DND-41 (cell line): ENCODE data around the gene GDI2.
"Not testable (repeated sequence)": the region's sequence is repeated elsewhere in the genome, so short reads cannot be mapped to it uniquely, and the experiment has no call there.

Experiments
- ATAC-seq: fragments of 200-7000 bp; cut with Tn5 transposase; 3 replicates; pipeline ENCODE4 v1.9.1; 2021; ENCODE audit warnings: low read depth; ENCODE audit not compliant: insufficient read depth
- DNase-seq: peaks from one replicate; pipeline ENCODE4 v3.0.0-alpha.2; 2020
- H2AFZ ChIP-seq: 2 replicates; pipeline ENCODE4 v1.6.0; 2012; ENCODE audit warnings: low read depth, low read length
- H3K27ac ChIP-seq: 2 replicates; pipeline ENCODE4 v1.5.1; 2012; ENCODE audit warnings: low read length, inconsistent platforms
- H3K27me3 ChIP-seq: fragments of 200-600 bp; sonication (generic); 2 replicates; pipeline ENCODE4 v1.6.0; 2012; ENCODE audit warnings: low read length, mild to moderate bottlenecking, inconsistent platforms; ENCODE audit not compliant: insufficient read depth, poor library complexity
- H3K36me3 ChIP-seq: 2 replicates; pipeline ENCODE4 v1.5.1; 2012; ENCODE audit warnings: low read length, inconsistent platforms; ENCODE audit not compliant: insufficient read depth
- H3K4me1 ChIP-seq: 2 replicates; pipeline ENCODE4 v1.5.1; 2012; ENCODE audit warnings: mild to moderate bottlenecking, low read length; ENCODE audit not compliant: insufficient read depth
- H3K4me2 ChIP-seq: 2 replicates; pipeline ENCODE4 v1.6.0; 2012; ENCODE audit warnings: mild to moderate bottlenecking, moderate library complexity, low read length, inconsistent platforms; ENCODE audit not compliant: insufficient read depth
- H3K4me3 ChIP-seq, 2 experiments: fragments of 200-600 bp in 1 of 2; shearing (Covaris generic) in 1 of 2; 2 replicates each; pipeline ENCODE4 v1.5.1; 2012 to 2016; ENCODE audit warnings: inconsistent platforms in 2 of 2, low read length in 2 of 2, mild to moderate bottlenecking in 2 of 2, low read depth in 1 of 2, moderate library complexity in 1 of 2
- H3K79me2 ChIP-seq: 2 replicates; pipeline ENCODE4 v1.6.0; 2012; ENCODE audit warnings: low read length, inconsistent platforms; ENCODE audit not compliant: insufficient read depth
- H3K9ac ChIP-seq: 2 replicates; pipeline ENCODE4 v1.6.0; 2012; ENCODE audit warnings: low read depth, mild to moderate bottlenecking, inconsistent platforms, low read length, moderate library complexity
- H3K9me3 ChIP-seq: 2 replicates; pipeline ENCODE4 v1.5.1; 2012; ENCODE audit warnings: low read length, moderate library complexity, mild to moderate bottlenecking, inconsistent platforms; ENCODE audit not compliant: insufficient read depth, severe bottlenecking
- H4K20me1 ChIP-seq: 2 replicates; pipeline ENCODE4 v1.6.0; 2012; ENCODE audit warnings: low read length; ENCODE audit not compliant: insufficient read depth
- CTCF ChIP-seq: IDR thresholded peaks from 2 replicates; pipeline ENCODE4 v1.5.1; 2012; ENCODE audit warnings: borderline replicate concordance, low read length, moderate library complexity, mild to moderate bottlenecking; ENCODE audit not compliant: poor library complexity, severe bottlenecking; ENCODE audit errors: extremely low read depth
- EZH2 ChIP-seq: IDR thresholded peaks from 3 replicates; pipeline ENCODE4 v1.6.1; 2012; ENCODE audit warnings: borderline replicate concordance, low read depth, mild to moderate bottlenecking, moderate library complexity, low read length, inconsistent platforms; ENCODE audit not compliant: severe bottlenecking

Gene GDI2

GRCh38 chr10:5828725-5829124, 15.5 kb upstream of the GDI2 start:
- TF ChIP-seq EZH2 (no peak), CTCF (no peak)
- no peak for ATAC-seq
- H2AFZ ChIP-seq = no peak overlapping the region
- H4K20me1 ChIP-seq = no peaks in the 10 kb centered on the region
- no peaks in the 10 kb centered on the region for H3K9me3 ChIP-seq
- no peak overlapping the region for H3K9ac ChIP-seq
- H3K27ac ChIP-seq = no peak overlapping the region
- no peaks in the 10 kb centered on the region for H3K79me2 ChIP-seq
- no peaks in the 10 kb centered on the region for H3K4me1 ChIP-seq
- no peak overlapping the region for H3K4me3 ChIP-seq
- no peak for DNase-seq
- H3K36me3 ChIP-seq = no peaks in the 10 kb centered on the region
- no peak overlapping the region for H3K4me2 ChIP-seq
- H3K27me3 ChIP-seq = no peaks in the 10 kb centered on the region

- H3K27ac ChIP-seq = no peak overlapping the region
Observed at GRCh38 chr10:5827841-5828240, 14.6 kb upstream of the GDI2 start.

GRCh38 chr10:5826511-5826910, 13.3 kb upstream of the GDI2 start:
- not testable (repeated sequence) for H3K9ac ChIP-seq, H3K4me3 ChIP-seq, H3K27ac ChIP-seq, H2AFZ ChIP-seq, H3K79me2 ChIP-seq, ATAC-seq, H4K20me1 ChIP-seq, H3K9me3 ChIP-seq, H3K4me2 ChIP-seq, H3K4me1 ChIP-seq, H3K36me3 ChIP-seq, DNase-seq, H3K27me3 ChIP-seq

More at GRCh38 chr10:5827841-5828240, 14.6 kb upstream of the GDI2 start:
- Histone ChIP-seq H3K4me1 (no peaks in the 10 kb centered on the region), H3K9ac (no peak overlapping the region), H3K79me2 (no peaks in the 10 kb centered on the region), H2AFZ (no peak overlapping the region), H3K4me3 (no peak overlapping the region), H3K36me3 (no peaks in the 10 kb centered on the region), H4K20me1 (no peaks in the 10 kb centered on the region), H3K27me3 (no peaks in the 10 kb centered on the region), H3K9me3 (no peaks in the 10 kb centered on the region), H3K4me2 (no peak overlapping the region)
- ATAC-seq (no peak), DNase-seq (no peak)
- TF ChIP-seq CTCF (no peak), EZH2 (no peak)

DNA sequence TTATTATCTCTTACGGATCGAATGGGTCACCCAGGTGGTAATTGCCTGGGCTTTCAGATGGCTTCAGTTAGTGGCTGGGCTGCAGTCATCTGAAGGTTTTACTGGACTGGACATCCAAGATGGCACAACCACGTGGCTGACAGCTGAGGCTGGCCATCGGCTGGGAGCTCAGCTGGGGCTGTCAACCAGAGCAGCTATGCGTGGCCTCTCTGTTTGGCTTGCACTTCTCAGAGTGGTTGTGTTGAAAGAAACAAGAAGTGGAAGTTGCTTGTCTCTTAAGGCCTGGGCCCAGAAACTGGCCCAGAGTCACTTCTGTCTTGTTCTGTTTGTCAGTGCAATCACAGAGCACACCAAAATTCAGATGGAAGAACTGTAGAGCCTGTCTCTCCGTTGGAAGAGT, 5.7 kb upstream of the GDI2 start:
- Histone ChIP-seq H3K4me1 (peaks cover 13% of the 10 kb centered on the region), H2AFZ (no peak overlapping the region), H3K79me2 (peaks cover 10% of the 10 kb centered on the region), H3K27me3 (no peaks in the 10 kb centered on the region), H3K4me2 (no peak overlapping the region), H4K20me1 (no peaks in the 10 kb centered on the region), H3K4me3 (no peak overlapping the region), H3K36me3 (no peaks in the 10 kb centered on the region), H3K9me3 (no peaks in the 10 kb centered on the region), H3K9ac (no peak overlapping the region), H3K27ac (no peak overlapping the region)
- TF ChIP-seq CTCF (no peak), EZH2 (no peak)
- DNase-seq (no peak), ATAC-seq (no peak)
